Fibroblast of lung (primary cell): ENCODE data around the gene PCGF2. TPM values are rescaled to one million over a fixed set of nuclear protein-coding genes. Genes with fewer than 3 reads are reported as not detected.

Experiments used
- DNase-seq, 2 donors: peaks; one replicate each; pipeline versions ENCODE4 v3.0.0 to v3.0.0-alpha.2; 2010; ENCODE audit warnings: low read depth in 2 of 2
- H2AFZ ChIP-seq: 2 replicates; pipeline ENCODE4 v1.5.1; 2012; ENCODE audit warnings: low read length, control low read depth, inconsistent platforms
- H3K27ac ChIP-seq: 2 replicates; pipeline ENCODE4 v1.5.1; 2011; ENCODE audit warnings: low read length, control low read depth; ENCODE audit not compliant: insufficient read depth
- H3K27me3 ChIP-seq: 2 replicates; pipeline ENCODE4 v1.5.1; 2011; ENCODE audit warnings: mild to moderate bottlenecking, low read length; ENCODE audit not compliant: control insufficient read depth, insufficient read depth
- H3K36me3 ChIP-seq: 2 replicates; pipeline ENCODE4 v1.5.1; 2011; ENCODE audit warnings: low read length; ENCODE audit not compliant: control insufficient read depth, insufficient read depth
- H3K4me1 ChIP-seq: 2 replicates; pipeline ENCODE4 v1.5.1; 2011; ENCODE audit warnings: low read length; ENCODE audit not compliant: control insufficient read depth, insufficient read depth; ENCODE audit errors: extremely low read depth
- H3K4me2 ChIP-seq: 2 replicates; pipeline ENCODE4 v1.5.1; 2011; ENCODE audit warnings: low read length, control low read depth; ENCODE audit not compliant: insufficient read depth; ENCODE audit errors: extremely low read depth
- H3K4me3 ChIP-seq, 4 experiments: fragments of 200-600 bp in 1 of 4; sonication (generic) in 1 of 4; replicated peaks in 1 of 4; 2 replicates each; pipeline ENCODE4 v1.5.1; 2011 to 2016; ENCODE audit warnings: low read length in 4 of 4, low read depth in 3 of 4, mild to moderate bottlenecking in 3 of 4, control low read depth in 2 of 4, inconsistent platforms in 1 of 4, mixed read lengths in 1 of 4; ENCODE audit not compliant: insufficient read depth in 1 of 4; ENCODE audit errors: control extremely low read depth in 1 of 4
- H3K79me2 ChIP-seq: 2 replicates; pipeline ENCODE4 v1.5.1; 2012; ENCODE audit warnings: mild to moderate bottlenecking, low read length, inconsistent platforms; ENCODE audit not compliant: control insufficient read depth, insufficient read depth
- H3K9ac ChIP-seq: 2 replicates; pipeline ENCODE4 v1.5.1; 2011; ENCODE audit warnings: mild to moderate bottlenecking, low read length, control low read depth; ENCODE audit not compliant: insufficient read depth
- H3K9me3 ChIP-seq: 2 replicates; pipeline ENCODE4 v1.5.1; 2012; ENCODE audit warnings: low read depth, low read length; ENCODE audit not compliant: control insufficient read depth, insufficient read depth
- H4K20me1 ChIP-seq: 2 replicates; pipeline ENCODE4 v1.5.1; 2011; ENCODE audit warnings: low read length; ENCODE audit not compliant: control insufficient read depth, insufficient read depth; ENCODE audit errors: extremely low read depth
- EZH2 ChIP-seq: IDR thresholded peaks from 2 replicates; pipeline ENCODE4 v1.5.1; 2012; ENCODE audit warnings: low read length, control low read depth, mild to moderate bottlenecking; ENCODE audit errors: missing control alignments
- polyA plus RNA-seq, 2 donors: library from polyadenylated mRNA; depleted of rRNA in 1 of 2; stranded (reverse) in 1 of 2; unstranded in 1 of 2; fragments of >200 nt; gene quantifications; 2 replicates each; pipeline ENCODE4 v1.2.1, GENCODE V29; 2011 to 2012; ENCODE audit warnings: missing spikeins in 1 of 2
- total RNA-seq: library from RNA; depleted of rRNA; stranded (reverse); fragments of >200 nt; gene quantifications from 2 replicates; pipeline ENCODE4 v1.2.1, GENCODE V29; 2014
- TF ChIP-seq, protein P1 (sequence below), 2 donors: IDR thresholded peaks in 1 of 2; conservative IDR thresholded peaks in 1 of 2; 1 replicate in 1 of 2; 2 replicates in 1 of 2; pipeline ENCODE4 v1.5.1; 2011 to 2012; ENCODE audit warnings: low read length in 2 of 2, control low read depth in 1 of 2, inconsistent platforms in 1 of 2, low read depth in 1 of 2, mild to moderate bottlenecking in 1 of 2

Gene PCGF2
- total and polyA plus RNA-seq, 2 donors (not counting 1 experiment from before 2014, with no cell fraction given), result 4.0 to 8.0 TPM

DNA sequence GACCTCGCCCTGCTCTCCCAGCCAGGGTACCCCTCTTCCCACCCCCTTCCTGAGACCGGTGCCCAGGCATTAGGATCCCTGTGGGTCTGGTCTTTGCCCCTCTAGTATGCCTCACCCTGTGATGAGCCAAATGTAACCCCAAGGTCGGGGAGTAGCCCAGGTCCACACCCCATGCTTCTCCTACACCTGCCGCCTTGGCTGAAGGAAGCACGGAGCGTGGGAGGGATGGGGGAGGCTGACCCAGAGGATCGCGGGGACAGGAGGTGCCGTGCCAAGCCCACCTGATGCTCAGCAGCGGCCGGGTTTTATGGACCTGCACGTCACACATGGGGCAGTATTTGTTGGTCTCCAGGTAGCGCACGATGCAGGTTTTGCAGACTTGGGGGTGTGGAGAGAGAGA lies 8.8 kb downstream of the PCGF2 start:
- H2AFZ ChIP-seq, result no peak overlapping the region
- no peak overlapping the region for H3K4me3 ChIP-seq
- TF ChIP-seq, protein P1, sequence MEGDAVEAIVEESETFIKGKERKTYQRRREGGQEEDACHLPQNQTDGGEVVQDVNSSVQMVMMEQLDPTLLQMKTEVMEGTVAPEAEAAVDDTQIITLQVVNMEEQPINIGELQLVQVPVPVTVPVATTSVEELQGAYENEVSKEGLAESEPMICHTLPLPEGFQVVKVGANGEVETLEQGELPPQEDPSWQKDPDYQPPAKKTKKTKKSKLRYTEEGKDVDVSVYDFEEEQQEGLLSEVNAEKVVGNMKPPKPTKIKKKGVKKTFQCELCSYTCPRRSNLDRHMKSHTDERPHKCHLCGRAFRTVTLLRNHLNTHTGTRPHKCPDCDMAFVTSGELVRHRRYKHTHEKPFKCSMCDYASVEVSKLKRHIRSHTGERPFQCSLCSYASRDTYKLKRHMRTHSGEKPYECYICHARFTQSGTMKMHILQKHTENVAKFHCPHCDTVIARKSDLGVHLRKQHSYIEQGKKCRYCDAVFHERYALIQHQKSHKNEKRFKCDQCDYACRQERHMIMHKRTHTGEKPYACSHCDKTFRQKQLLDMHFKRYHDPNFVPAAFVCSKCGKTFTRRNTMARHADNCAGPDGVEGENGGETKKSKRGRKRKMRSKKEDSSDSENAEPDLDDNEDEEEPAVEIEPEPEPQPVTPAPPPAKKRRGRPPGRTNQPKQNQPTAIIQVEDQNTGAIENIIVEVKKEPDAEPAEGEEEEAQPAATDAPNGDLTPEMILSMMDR (conservative IDR thresholded peaks at IDR 0.05 in 1 of 2, IDR thresholded peaks at IDR 0.05 in 1 of 2; ENCODE audit: low read depth in 1 of 2, low read length in 2 of 2), result no peak
- no peak for TF ChIP-seq EZH2
- no peaks in the 10 kb centered on the region for H3K9me3 ChIP-seq
- H3K27ac ChIP-seq, result no peak overlapping the region
- no peak overlapping the region for H3K4me2 ChIP-seq
- peaks cover 14% of the 10 kb centered on the region for H3K4me1 ChIP-seq
- no peak overlapping the region for H3K9ac ChIP-seq
- H4K20me1 ChIP-seq, result no peaks in the 10 kb centered on the region
- no peak for DNase-seq
- H3K79me2 ChIP-seq, result peaks cover 41% of the 10 kb centered on the region
- peaks cover 25% of the 10 kb centered on the region for H3K36me3 ChIP-seq
- H3K27me3 ChIP-seq, result no peaks in the 10 kb centered on the region

DNA sequence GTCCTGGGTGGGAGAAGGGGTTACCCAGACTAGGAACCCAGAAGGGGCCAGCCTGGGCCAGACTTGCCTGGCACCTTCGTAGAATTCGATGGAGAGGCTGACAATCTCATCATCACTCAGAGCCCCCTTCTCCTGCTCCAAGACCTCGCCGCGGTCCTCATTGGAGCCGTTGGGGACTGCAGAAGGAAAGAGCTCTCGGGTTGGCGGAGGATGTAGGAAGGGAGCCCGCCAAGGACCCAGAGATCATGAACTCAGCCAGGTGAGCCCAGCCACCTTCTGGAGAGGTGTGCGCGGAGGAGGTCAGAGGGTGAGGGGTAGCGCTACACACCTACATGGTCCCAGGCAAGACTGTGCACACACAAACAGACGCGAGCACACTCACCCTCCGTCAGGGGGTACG lies 9.4 kb downstream of the PCGF2 start:
- H4K20me1 ChIP-seq, result no peaks in the 10 kb centered on the region
- H3K27me3 ChIP-seq, result no peaks in the 10 kb centered on the region
- no peak for DNase-seq
- no peaks in the 10 kb centered on the region for H3K9me3 ChIP-seq
- peaks cover 13% of the 10 kb centered on the region for H3K4me1 ChIP-seq
- no peak overlapping the region for H3K4me2 ChIP-seq
- peaks cover 35% of the 10 kb centered on the region for H3K79me2 ChIP-seq
- H2AFZ ChIP-seq, result no peak overlapping the region
- no peak overlapping the region for H3K27ac ChIP-seq
- H3K4me3 ChIP-seq, result no peak overlapping the region
- TF ChIP-seq EZH2, result no peak
- TF ChIP-seq, protein P1 (conservative IDR thresholded peaks at IDR 0.05 in 1 of 2, IDR thresholded peaks at IDR 0.05 in 1 of 2; ENCODE audit: low read depth in 1 of 2, low read length in 2 of 2), result no peak
- no peak overlapping the region for H3K9ac ChIP-seq
- peaks cover 27% of the 10 kb centered on the region for H3K36me3 ChIP-seq

DNA sequence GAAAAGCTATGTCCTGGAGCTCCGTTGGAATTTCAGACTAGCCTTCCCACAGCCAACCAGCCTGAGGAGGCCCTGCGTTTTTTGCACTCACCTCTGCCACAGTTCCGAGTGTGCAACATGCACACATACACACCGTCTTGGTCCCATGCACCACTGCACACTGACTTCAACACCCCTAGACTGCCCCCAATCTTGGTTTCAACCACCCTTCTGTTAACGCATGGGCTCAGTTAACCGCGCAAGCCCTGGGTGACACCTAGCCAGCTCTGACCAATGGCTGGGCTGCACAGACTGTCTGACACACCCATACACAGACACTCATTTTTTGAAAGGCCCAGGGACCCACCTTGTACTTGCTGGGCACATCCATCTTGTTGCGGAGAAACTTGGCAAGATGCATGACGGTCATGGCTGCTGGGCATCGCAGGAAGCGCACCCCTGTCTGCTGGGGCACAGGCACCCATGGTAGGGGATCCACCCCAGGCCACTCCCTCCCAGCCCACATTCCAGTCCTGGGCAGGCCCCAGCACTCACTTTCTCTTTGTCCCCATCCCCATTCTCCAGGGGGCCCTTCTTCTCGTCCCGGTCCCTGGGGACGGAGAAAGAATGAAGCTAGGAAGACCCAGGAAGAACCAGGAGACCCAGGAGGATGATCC lies 10.0 kb downstream of the PCGF2 start:
- Histone ChIP-seq H2AFZ (no peak overlapping the region), H4K20me1 (no peaks in the 10 kb centered on the region), H3K27me3 (no peaks in the 10 kb centered on the region), H3K27ac (no peak overlapping the region), H3K4me1 (peaks cover 13% of the 10 kb centered on the region), H3K4me2 (no peak overlapping the region), H3K36me3 (peaks cover 32% of the 10 kb centered on the region), H3K4me3 (no peak overlapping the region), H3K79me2 (peaks cover 30% of the 10 kb centered on the region), H3K9me3 (no peaks in the 10 kb centered on the region), H3K9ac (no peak overlapping the region)
- no peak for DNase-seq
- TF ChIP-seq, protein P1 (conservative IDR thresholded peaks at IDR 0.05 in 1 of 2, IDR thresholded peaks at IDR 0.05 in 1 of 2; ENCODE audit: low read depth in 1 of 2, low read length in 2 of 2), result no peak
- TF ChIP-seq EZH2, result no peak
